Measurements from ENCODE around the gene TM2D3. TPM values are rescaled to one million over a fixed set of nuclear protein-coding genes. Genes with fewer than 3 reads are reported as not detected.

Gene TM2D3
- total RNA-seq, 1 donor from 2014 or later: 105 TPM

- DNase-seq (ENCODE audit: low spot score in 2 of 2): no peak
- TF ChIP-seq CTCF (IDR thresholded peaks at IDR 0.05): no peak
These were observed 33.1 kb downstream of the TM2D3 start for GRCh38 chr15:101618851-101619614.

GRCh38 chr15:101618076-101618475, 34.1 kb downstream of the TM2D3 start:
- Histone ChIP-seq H3K27ac (no peak overlapping the region), H3K4me1 (peaks cover 0 to 15% of the 10 kb centered on the region in 2 donors), H3K27me3 (no peaks in the 10 kb centered on the region), H3K9me3 (no peaks in the 10 kb centered on the region), H3K4me3 (no peak overlapping the region), H3K36me3 (no peaks in the 10 kb centered on the region)
- DNase-seq (ENCODE audit: low spot score in 2 of 2): no peak
- no peak for TF ChIP-seq CTCF (IDR thresholded peaks at IDR 0.05)
- intact Hi-C loops (cut with DNase I): no loop called here

More at GRCh38 chr15:101618851-101619614, 33.1 kb downstream of the TM2D3 start:
- intact Hi-C loops (cut with DNase I): no loop called here
- Histone ChIP-seq H3K27me3 (no peaks in the 10 kb centered on the region), H3K36me3 (no peaks in the 10 kb centered on the region), H3K9me3 (peaks cover 0 to 5% of the 10 kb centered on the region in 2 donors), H3K4me3 (no peak overlapping the region), H3K27ac (no peak overlapping the region), H3K4me1 (peaks cover 0 to 15% of the 10 kb centered on the region in 2 donors)

GRCh38 chr15:101617390-101617965, 34.7 kb downstream of the TM2D3 start:
- no peak overlapping the region for H3K4me3 ChIP-seq
- H3K27me3 ChIP-seq: no peaks in the 10 kb centered on the region
- peaks cover 0 to 15% of the 10 kb centered on the region in 2 donors for H3K4me1 ChIP-seq
- no peak for TF ChIP-seq CTCF (IDR thresholded peaks at IDR 0.05)
- intact Hi-C loops (cut with DNase I): no loop called here
- no peaks in the 10 kb centered on the region for H3K36me3 ChIP-seq
- H3K27ac ChIP-seq: no peak overlapping the region
- no peak for DNase-seq (ENCODE audit: low spot score in 2 of 2)
- H3K9me3 ChIP-seq: no peaks in the 10 kb centered on the region

GRCh38 chr15:101615986-101616848, 36.0 kb downstream of the TM2D3 start:
- no peak for DNase-seq (ENCODE audit: low spot score in 2 of 2)
- H3K4me3 ChIP-seq: peak overlapping the region; percentile 36 to 39
- no peaks in the 10 kb centered on the region for H3K27me3 ChIP-seq
- H3K9me3 ChIP-seq: no peaks in the 10 kb centered on the region
- H3K27ac ChIP-seq: peak overlapping the region in 1 of 2 donors; percentile 55
- no peaks in the 10 kb centered on the region for H3K36me3 ChIP-seq
- intact Hi-C loops (cut with DNase I): no loop called here
- H3K4me1 ChIP-seq: peaks cover 0 to 15% of the 10 kb centered on the region in 2 donors
- no peak for TF ChIP-seq CTCF (IDR thresholded peaks at IDR 0.05)

GRCh38 chr15:101615414-101615985, 36.7 kb downstream of the TM2D3 start:
- Histone ChIP-seq H3K9me3 (no peaks in the 10 kb centered on the region), H3K36me3 (no peaks in the 10 kb centered on the region), H3K27me3 (no peaks in the 10 kb centered on the region), H3K4me3 (peak overlapping the region; percentile 36 to 39), H3K27ac (peak overlapping the region in 1 of 2 donors; percentile 55), H3K4me1 (peaks cover 0 to 15% of the 10 kb centered on the region in 2 donors)
- no peak for TF ChIP-seq CTCF (IDR thresholded peaks at IDR 0.05)
- DNase-seq (ENCODE audit: low spot score in 2 of 2): no peak
- intact Hi-C loops (cut with DNase I): no loop called here

Data from ascending aorta (tissue), 2 donors.